SW 1271 (cell line): ENCODE measurements around the gene HAUS3.
"Not testable (repeated sequence)": the region's sequence is repeated elsewhere in the genome, so short reads cannot be mapped to it uniquely, and the experiment has no call there.

Experiments used
- DNase-seq, 2 experiments: peaks; one replicate each; lab custom pipeline; 2025; lab: John Stamatoyannopoulos, UW

HAUS3 gene

GRCh38 chr4:2219233-2219760 lies 22.6 kb downstream of the HAUS3 start:
- no peak for DNase-seq

- no peak for DNase-seq
These were observed 23.5 kb downstream of the HAUS3 start for GRCh38 chr4:2218436-2218835.

- DNase-seq, result peak in 1 of 2 experiments; percentile 12
These were observed 24.2 kb downstream of the HAUS3 start for GRCh38 chr4:2217726-2218125.

GRCh38 chr4:2212831-2213230 lies 29.1 kb downstream of the HAUS3 start:
- DNase-seq, result no peak

- not testable (repeated sequence) for DNase-seq
These were observed 39.1 kb downstream of the HAUS3 start for GRCh38 chr4:2202789-2203188.

- DNase-seq, result no peak
These were observed 47.4 kb downstream of the HAUS3 start for GRCh38 chr4:2194496-2194895.

- no peak for DNase-seq
These were observed 48.6 kb downstream of the HAUS3 start for GRCh38 chr4:2193326-2193725.

- no peak for DNase-seq
These were observed 55.1 kb downstream of the HAUS3 start for GRCh38 chr4:2186865-2187172.

GRCh38 chr4:2186133-2186864 lies 55.6 kb downstream of the HAUS3 start:
- DNase-seq, result no peak

- no peak for DNase-seq
These were observed 58.5 kb downstream of the HAUS3 start for GRCh38 chr4:2183394-2183793.

GRCh38 chr4:2182994-2183393 lies 58.9 kb downstream of the HAUS3 start:
- no peak for DNase-seq

GRCh38 chr4:2180410-2180809 lies 61.5 kb downstream of the HAUS3 start:
- DNase-seq, result no peak

GRCh38 chr4:2179717-2180116 lies 62.2 kb downstream of the HAUS3 start:
- DNase-seq, result no peak

GRCh38 chr4:2178986-2179385 lies 62.9 kb downstream of the HAUS3 start:
- no peak for DNase-seq
